Suprapubic skin (tissue), 3 donors: Measurements from ENCODE around the gene LRRC47.

Source experiments
- CTCF ChIP-seq, 2 donors: fragments of 200-600 bp in 1 of 2; fragments of 450-650 bp in 1 of 2; sonication (generic) in 1 of 2; IDR thresholded peaks; one replicate each; pipeline ENCODE4 v1.5.1; 2016 to 2019; ENCODE audit warnings: antibody characterized with exemption in 2 of 2, mild to moderate bottlenecking in 1 of 2, moderate library complexity in 1 of 2
- EP300 ChIP-seq: sonication (generic); formaldehyde crosslinking; IDR thresholded peaks from one replicate; pipeline ENCODE4 v1.6.1; 2017; ENCODE audit warnings: antibody characterized with exemption
- POLR2A ChIP-seq, 2 donors: fragments of 450-650 bp; IDR thresholded peaks; one replicate each; pipeline ENCODE4 v1.6.1; 2017; ENCODE audit warnings: antibody characterized with exemption in 2 of 2, mild to moderate bottlenecking in 2 of 2, moderate library complexity in 2 of 2

GRCh38 chr1:3795453-3796214 lies 664 bp downstream of the LRRC47 start:
- no peak for TF ChIP-seq CTCF (IDR thresholded peaks at IDR 0.05)
- no peak for TF ChIP-seq POLR2A (IDR thresholded peaks at IDR 0.05)
- TF ChIP-seq EP300: no peak
